Glutamatergic neuron (in vitro differentiated cells): ENCODE data around the gene RBM43. TPM values are rescaled to one million over a fixed set of nuclear protein-coding genes. Genes with fewer than 3 reads are reported as not detected.
A peak's percentile ranks its signal among the peaks of the same experiment; 100 is the strongest.

Experiments used
- DNase-seq: peaks from one replicate; pipeline ENCODE4 v3.0.0; 2022
- H3K27ac Mint-ChIP-seq: one replicate; pipeline ENCODE4 v1.8.0; 2020; ENCODE audit warnings: mild to moderate bottlenecking, mixed read lengths, inconsistent platforms; ENCODE audit not compliant: unreplicated experiment
- H3K27me3 Mint-ChIP-seq: one replicate; pipeline ENCODE4 v1.8.0; 2020; ENCODE audit warnings: mild to moderate bottlenecking, moderate library complexity, mixed read lengths, inconsistent platforms; ENCODE audit not compliant: unreplicated experiment
- H3K36me3 Mint-ChIP-seq: one replicate; pipeline ENCODE4 v1.8.0; 2020; ENCODE audit warnings: mild to moderate bottlenecking, mixed read lengths, inconsistent platforms; ENCODE audit not compliant: unreplicated experiment
- H3K4me1 Mint-ChIP-seq: one replicate; pipeline ENCODE4 v1.8.0; 2020; ENCODE audit warnings: mild to moderate bottlenecking, low read depth, mixed read lengths, inconsistent platforms; ENCODE audit not compliant: unreplicated experiment
- H3K4me3 Mint-ChIP-seq: one replicate; pipeline ENCODE4 v1.8.0; 2020; ENCODE audit warnings: mild to moderate bottlenecking, mixed read lengths, inconsistent platforms; ENCODE audit not compliant: unreplicated experiment
- H3K9me3 Mint-ChIP-seq: one replicate; pipeline ENCODE4 v1.8.0; 2020; ENCODE audit warnings: mild to moderate bottlenecking, moderate library complexity, mixed read lengths, inconsistent platforms; ENCODE audit not compliant: unreplicated experiment
- total RNA-seq: library from RNA; stranded (reverse); fragmentation: NEBNext Ultra II Directional; extraction: Animal tissue kit (Norgen Biotek cat#: 25700); gene quantifications from one replicate; pipeline ENCODE4 v1.2.1, GENCODE V29; 2021; ENCODE audit not compliant: unreplicated experiment
- TF ChIP-seq, protein P1 (sequence below): fragments of 200-600 bp; sonication (generic); IDR thresholded peaks from one replicate; pipeline ENCODE4 v1.5.0; 2021; ENCODE audit not compliant: partially characterized antibody, unreplicated experiment

RBM43 gene
- total RNA-seq, 1 donor from 2014 or later, result 1.1 TPM

DNA sequence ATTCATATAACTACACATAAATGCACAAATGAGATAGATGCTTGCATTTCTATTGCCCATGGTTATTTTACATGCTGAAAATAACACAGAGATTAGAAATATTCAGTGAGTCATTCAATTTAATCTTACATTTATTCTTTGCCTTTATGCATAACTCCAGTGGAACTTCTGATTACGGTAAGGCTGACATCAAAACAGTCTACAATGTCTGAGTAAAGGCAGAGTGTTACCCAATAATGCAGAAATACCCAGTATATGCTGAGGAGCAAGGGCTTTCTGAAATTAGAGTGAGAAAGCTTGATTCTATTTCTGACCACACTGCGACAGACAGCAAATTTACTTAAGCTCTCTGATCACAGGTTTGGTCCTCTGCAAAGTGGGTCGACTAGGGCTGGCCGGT, 18.6 kb upstream of the RBM43 start:
- H3K27me3 Mint-ChIP-seq, result peaks cover 2% of the 10 kb centered on the region

DNA sequence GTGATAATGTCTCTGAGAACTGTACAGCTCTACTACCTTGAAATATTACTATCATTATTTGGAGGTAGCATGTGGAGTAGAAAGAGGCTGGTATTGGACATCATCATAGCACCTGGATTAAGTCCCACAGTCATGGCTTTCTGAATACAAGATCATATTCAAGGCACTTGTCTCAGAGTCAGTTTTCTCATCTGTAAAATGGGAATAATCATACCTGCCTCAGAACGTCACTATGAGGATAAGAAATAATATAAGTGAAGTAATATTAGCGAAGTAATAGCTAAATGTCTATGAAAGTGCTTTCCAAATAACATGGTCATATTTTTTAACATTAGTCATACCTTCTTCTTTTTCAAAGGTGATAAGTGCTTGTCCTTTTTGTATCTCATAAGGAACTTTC, 16.8 kb upstream of the RBM43 start:
- H3K27me3 Mint-ChIP-seq, result peaks cover 2% of the 10 kb centered on the region

More for the DNA sequence above, 18.6 kb upstream of the RBM43 start:
- TF ChIP-seq, protein P1, sequence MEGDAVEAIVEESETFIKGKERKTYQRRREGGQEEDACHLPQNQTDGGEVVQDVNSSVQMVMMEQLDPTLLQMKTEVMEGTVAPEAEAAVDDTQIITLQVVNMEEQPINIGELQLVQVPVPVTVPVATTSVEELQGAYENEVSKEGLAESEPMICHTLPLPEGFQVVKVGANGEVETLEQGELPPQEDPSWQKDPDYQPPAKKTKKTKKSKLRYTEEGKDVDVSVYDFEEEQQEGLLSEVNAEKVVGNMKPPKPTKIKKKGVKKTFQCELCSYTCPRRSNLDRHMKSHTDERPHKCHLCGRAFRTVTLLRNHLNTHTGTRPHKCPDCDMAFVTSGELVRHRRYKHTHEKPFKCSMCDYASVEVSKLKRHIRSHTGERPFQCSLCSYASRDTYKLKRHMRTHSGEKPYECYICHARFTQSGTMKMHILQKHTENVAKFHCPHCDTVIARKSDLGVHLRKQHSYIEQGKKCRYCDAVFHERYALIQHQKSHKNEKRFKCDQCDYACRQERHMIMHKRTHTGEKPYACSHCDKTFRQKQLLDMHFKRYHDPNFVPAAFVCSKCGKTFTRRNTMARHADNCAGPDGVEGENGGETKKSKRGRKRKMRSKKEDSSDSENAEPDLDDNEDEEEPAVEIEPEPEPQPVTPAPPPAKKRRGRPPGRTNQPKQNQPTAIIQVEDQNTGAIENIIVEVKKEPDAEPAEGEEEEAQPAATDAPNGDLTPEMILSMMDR, result no peak
- Mint-ChIP-seq H3K4me3 (no peak overlapping the region), H3K9me3 (peaks cover 6% of the 10 kb centered on the region), H3K27ac (no peak overlapping the region), H3K36me3 (no peaks in the 10 kb centered on the region), H3K4me1 (peaks cover 14% of the 10 kb centered on the region)
- no peak for DNase-seq

DNA sequence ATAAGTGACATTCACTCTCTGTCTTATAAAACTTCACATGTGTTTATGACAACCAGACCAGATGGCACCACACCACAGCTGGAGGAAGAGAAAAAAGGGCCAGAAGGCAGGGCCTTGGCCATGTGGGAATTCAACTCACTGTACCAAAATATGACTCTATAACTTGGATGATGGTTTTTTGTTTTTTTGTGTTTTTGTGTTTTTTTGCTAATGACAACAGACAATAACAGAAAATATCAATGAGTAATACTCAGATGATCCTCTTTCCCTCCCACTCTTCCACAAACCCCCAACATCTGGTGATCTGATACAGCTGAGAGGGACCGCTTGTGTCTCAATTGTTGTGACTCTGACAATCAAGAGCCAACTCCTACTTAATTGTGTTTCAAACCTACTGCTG, 15.4 kb upstream of the RBM43 start:
- H3K27ac Mint-ChIP-seq, result peak overlapping the region; percentile 69

More for the DNA sequence above, 16.8 kb upstream of the RBM43 start:
- H3K9me3 Mint-ChIP-seq, result peaks cover 6% of the 10 kb centered on the region
- no peaks in the 10 kb centered on the region for H3K36me3 Mint-ChIP-seq
- H3K27ac Mint-ChIP-seq, result no peak overlapping the region
- no peak for DNase-seq
- TF ChIP-seq, protein P1, result no peak
- H3K4me1 Mint-ChIP-seq, result peaks cover 14% of the 10 kb centered on the region
- no peak overlapping the region for H3K4me3 Mint-ChIP-seq

DNA sequence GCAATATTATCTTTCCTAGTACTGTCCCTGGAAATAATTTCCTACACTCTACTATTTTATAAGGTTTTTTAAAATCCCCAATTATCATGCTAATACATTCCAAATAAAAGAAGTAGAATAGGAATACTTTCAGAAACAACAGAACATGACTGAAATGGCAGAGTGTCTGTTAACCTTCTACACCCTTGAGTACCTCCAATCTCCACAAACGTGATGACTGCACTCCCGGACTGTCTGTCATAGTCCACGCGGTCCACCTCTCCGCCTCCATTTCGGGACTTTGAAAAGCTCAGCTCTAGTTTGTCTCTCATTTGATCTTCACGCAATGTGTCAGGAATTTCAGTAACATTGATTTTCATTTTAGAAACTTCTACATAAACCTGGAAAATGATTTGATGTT, 13.6 kb upstream of the RBM43 start:
- no peak for DNase-seq
- TF ChIP-seq, protein P1, result no peak
- H3K4me1 Mint-ChIP-seq, result peaks cover 14% of the 10 kb centered on the region
- H3K4me3 Mint-ChIP-seq, result no peak overlapping the region
- no peak overlapping the region for H3K27ac Mint-ChIP-seq
- peaks cover 2% of the 10 kb centered on the region for H3K27me3 Mint-ChIP-seq
- H3K36me3 Mint-ChIP-seq, result no peaks in the 10 kb centered on the region
- peaks cover 6% of the 10 kb centered on the region for H3K9me3 Mint-ChIP-seq

More for the DNA sequence above, 15.4 kb upstream of the RBM43 start:
- Mint-ChIP-seq H3K27me3 (peaks cover 2% of the 10 kb centered on the region), H3K9me3 (peaks cover 6% of the 10 kb centered on the region), H3K4me1 (peaks cover 14% of the 10 kb centered on the region), H3K36me3 (no peaks in the 10 kb centered on the region), H3K4me3 (peak overlapping the region; percentile 23)
- TF ChIP-seq, protein P1, result no peak
- no peak for DNase-seq

DNA sequence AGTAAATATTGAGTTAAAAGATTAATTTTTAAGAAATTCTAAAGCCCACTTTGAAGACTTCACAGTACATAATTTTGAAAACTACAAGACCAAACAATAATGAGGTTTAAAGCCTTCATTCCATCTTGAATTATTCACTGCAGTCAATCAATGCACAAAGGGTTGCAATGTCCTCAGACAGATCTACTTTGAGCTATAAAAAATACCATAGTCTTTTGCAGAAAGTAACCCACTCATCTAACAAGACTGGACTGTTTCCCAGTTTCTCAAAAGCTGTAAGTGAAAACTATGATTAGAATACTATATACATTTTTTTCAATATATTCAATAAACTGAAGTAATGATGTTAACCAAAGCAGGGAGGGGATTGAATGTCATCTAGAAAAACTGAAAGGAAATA, 10.2 kb upstream of the RBM43 start:
- no peaks in the 10 kb centered on the region for H3K36me3 Mint-ChIP-seq

More for the DNA sequence above, 10.2 kb upstream of the RBM43 start:
- peaks cover under 1% of the 10 kb centered on the region for H3K27me3 Mint-ChIP-seq
- TF ChIP-seq, protein P1, result no peak
- H3K4me1 Mint-ChIP-seq, result peaks cover 5% of the 10 kb centered on the region
- peaks cover 4% of the 10 kb centered on the region for H3K9me3 Mint-ChIP-seq
- H3K27ac Mint-ChIP-seq, result no peak overlapping the region
- no peak overlapping the region for H3K4me3 Mint-ChIP-seq
- no peak for DNase-seq
